OCI-LY3 (cell line): ENCODE measurements around the gene SPTSSB.

ENCODE experiments used
- H2AFZ ChIP-seq: fragments of 200-600, 300-600 bp; shearing (Covaris generic); 2 replicates; pipeline ENCODE4 v1.6.0; 2014; ENCODE audit warnings: antibody characterized with exemption, low read depth, low read length
- H3K27ac ChIP-seq: fragments of 200-600, 300-600 bp; sonication (generic); 2 replicates; pipeline ENCODE4 v1.5.1; 2014; ENCODE audit warnings: mild to moderate bottlenecking, low read length, moderate library complexity, mixed read lengths
- H3K27me3 ChIP-seq: fragments of 200-600, 300-600 bp; sonication (generic); 2 replicates; pipeline ENCODE4 v1.6.1; 2014; ENCODE audit warnings: low read depth, low read length, mixed read lengths
- H3K36me3 ChIP-seq: fragments of 200-600, 300-600 bp; sonication (generic); replicated peaks from 2 replicates; pipeline ENCODE3; 2014; ENCODE audit warnings: low read depth, low read length, mixed read lengths
- H3K4me1 ChIP-seq: fragments of 300-600, 200-600 bp; sonication (generic); 2 replicates; pipeline ENCODE4 v1.6.1; 2014; ENCODE audit warnings: low read length, mixed read lengths
- H3K4me2 ChIP-seq: fragments of 200-600, 300-600 bp; sonication (generic); 2 replicates; pipeline ENCODE4 v1.6.1; 2014; ENCODE audit warnings: low read length, mixed read lengths
- H3K4me3 ChIP-seq: fragments of 300-600, 200-600 bp; sonication (generic); 2 replicates; pipeline ENCODE4 v1.5.1; 2014; ENCODE audit warnings: antibody characterized with exemption, mild to moderate bottlenecking, low read length, moderate library complexity
- H3K79me2 ChIP-seq: fragments of 300-600, 200-600 bp; shearing (Covaris generic); 2 replicates; pipeline ENCODE4 v1.6.1; 2014; ENCODE audit warnings: mild to moderate bottlenecking, low read length, mixed read lengths
- H3K9ac ChIP-seq: fragments of 300-600, 200-600 bp; shearing (Covaris generic); 2 replicates; pipeline ENCODE4 v1.6.0; 2014; ENCODE audit warnings: mild to moderate bottlenecking, low read length, moderate library complexity
- H3K9me3 ChIP-seq: fragments of 200-600, 300-600 bp; shearing (Covaris generic); 2 replicates; pipeline ENCODE4 v1.6.1; 2014; ENCODE audit warnings: low read length, mixed read lengths; ENCODE audit not compliant: insufficient read depth
- H4K20me1 ChIP-seq: fragments of 200-600, 300-600 bp; sonication (generic); 2 replicates; pipeline ENCODE4 v1.6.1; 2016; ENCODE audit warnings: low read length, mixed read lengths; ENCODE audit not compliant: insufficient read depth
- CTCF ChIP-seq: fragments of 200-600, 300-600 bp; sonication (generic); IDR thresholded peaks from 2 replicates; pipeline ENCODE4 v1.5.1; 2014; ENCODE audit warnings: antibody characterized with exemption, low read length, low read depth
- EZH2phosphoT487 ChIP-seq: fragments of 200-600 bp; shearing (Covaris generic); IDR thresholded peaks from 2 replicates; pipeline ENCODE4 v1.6.1; 2018; ENCODE audit warnings: antibody characterized with exemption, mixed run types, low read depth

SPTSSB gene

GRCh38 chr3:161339517-161340500, 31.5 kb downstream of the SPTSSB start:
- Histone ChIP-seq H3K9ac (no peak overlapping the region), H3K4me2 (no peak overlapping the region), H3K79me2 (no peaks in the 10 kb centered on the region), H3K4me3 (no peak overlapping the region), H3K27me3 (peaks cover 26% of the 10 kb centered on the region), H3K9me3 (no peaks in the 10 kb centered on the region), H2AFZ (no peak overlapping the region), H3K4me1 (peaks cover 16% of the 10 kb centered on the region), H3K27ac (no peak overlapping the region), H4K20me1 (no peaks in the 10 kb centered on the region), H3K36me3 (no peaks in the 10 kb centered on the region)
- TF ChIP-seq EZH2phosphoT487, result no peak
- no peak for TF ChIP-seq CTCF

- TF ChIP-seq CTCF (no peak), EZH2phosphoT487 (no peak)
- H3K9ac ChIP-seq, result no peak overlapping the region
- H3K4me1 ChIP-seq, result peaks cover 16% of the 10 kb centered on the region
- H3K4me2 ChIP-seq, result peak overlapping the region; percentile 55; the same call in 1 of the 2 replicates
- no peaks in the 10 kb centered on the region for H4K20me1 ChIP-seq
- no peak overlapping the region for H2AFZ ChIP-seq
- no peaks in the 10 kb centered on the region for H3K9me3 ChIP-seq
- no peak overlapping the region for H3K27ac ChIP-seq
- peaks cover 31% of the 10 kb centered on the region for H3K27me3 ChIP-seq
- no peaks in the 10 kb centered on the region for H3K79me2 ChIP-seq
- H3K4me3 ChIP-seq, result peak overlapping the region; percentile 20; the same call in 1 of the 2 replicates
- no peaks in the 10 kb centered on the region for H3K36me3 ChIP-seq
Measured at GRCh38 chr3:161337311-161337710, 34.0 kb downstream of the SPTSSB start.

GRCh38 chr3:161336661-161337060, 34.7 kb downstream of the SPTSSB start:
- H3K4me1 ChIP-seq, result peaks cover 16% of the 10 kb centered on the region
- no peaks in the 10 kb centered on the region for H3K9me3 ChIP-seq
- no peak overlapping the region for H3K27ac ChIP-seq
- H3K27me3 ChIP-seq, result peaks cover 25% of the 10 kb centered on the region
- H3K79me2 ChIP-seq, result no peaks in the 10 kb centered on the region
- TF ChIP-seq CTCF (peak; percentile 21), EZH2phosphoT487 (no peak)
- no peaks in the 10 kb centered on the region for H4K20me1 ChIP-seq
- no peak overlapping the region for H3K9ac ChIP-seq
- H3K4me2 ChIP-seq, result peak overlapping the region; percentile 55
- H3K4me3 ChIP-seq, result peak overlapping the region; percentile 27; the same call in 1 of the 2 replicates
- H3K36me3 ChIP-seq, result no peaks in the 10 kb centered on the region
- H2AFZ ChIP-seq, result no peak overlapping the region

GRCh38 chr3:161333696-161334095, 37.6 kb downstream of the SPTSSB start:
- Histone ChIP-seq H3K4me3 (no peak overlapping the region), H3K4me2 (no peak overlapping the region), H3K9ac (no peak overlapping the region), H3K79me2 (no peaks in the 10 kb centered on the region), H3K27me3 (peaks cover 20% of the 10 kb centered on the region), H3K27ac (no peak overlapping the region), H3K9me3 (no peaks in the 10 kb centered on the region), H3K4me1 (peaks cover 16% of the 10 kb centered on the region), H3K36me3 (no peaks in the 10 kb centered on the region), H4K20me1 (no peaks in the 10 kb centered on the region), H2AFZ (no peak overlapping the region)
- TF ChIP-seq EZH2phosphoT487 (no peak), CTCF (no peak)
